Stimulated activated CD4-positive, alpha-beta T cell treated with anti-CD3 and anti-CD28 coated beads, TNF-alpha, amount 100 ng/mL, for 4 hours (primary cell): ENCODE data around the gene GPS1.
A peak's percentile ranks its signal among the peaks of the same experiment; 100 is the strongest.

ENCODE experiments used
- DNase-seq, 3 experiments: peaks; one replicate each; pipeline ENCODE4 v3.0.0-alpha.2; 2020; ENCODE audit warnings: low read depth in 3 of 3

GPS1 gene

GRCh38 chr17:82051776-82052637 lies at the start of gene GPS1, which contains the start of gene RFNG:
Gene GPS1 (plus strand): TSS chr17:82051898. CDS start chr17:82051932, 34 bp downstream.
Gene RFNG (minus strand): TSS chr17:82051811. CDS start chr17:82051766, 45 bp downstream.
- DNase-seq, result peak; percentile 66 to 77 (median 73)

- DNase-seq, result no peak
Observed at GRCh38 chr17:82003411-82004381, 48.0 kb upstream of the GPS1 start.

GRCh38 chr17:82004517-82005455 lies 46.9 kb upstream of the GPS1 start:
- no peak for DNase-seq

GRCh38 chr17:82005701-82006348 lies 45.9 kb upstream of the GPS1 start:
- DNase-seq, result no peak

- DNase-seq, result no peak
Observed at GRCh38 chr17:82006468-82007227, 45.0 kb upstream of the GPS1 start.

- DNase-seq, result no peak
Observed at GRCh38 chr17:82007228-82007494, 44.5 kb upstream of the GPS1 start.

GRCh38 chr17:82007495-82008257 lies 44.0 kb upstream of the GPS1 start:
- no peak for DNase-seq

GRCh38 chr17:82008258-82008940 lies 43.3 kb upstream of the GPS1 start:
- DNase-seq, result no peak

- DNase-seq, result no peak
Observed at GRCh38 chr17:82008941-82009405, 42.7 kb upstream of the GPS1 start.

- no peak for DNase-seq
Observed at GRCh38 chr17:82009413-82009812, 42.3 kb upstream of the GPS1 start.

GRCh38 chr17:82010575-82011525 lies 40.8 kb upstream of the GPS1 start:
- DNase-seq, result no peak

- DNase-seq, result no peak
Observed at GRCh38 chr17:82011617-82012187, 40.0 kb upstream of the GPS1 start.

GRCh38 chr17:82012261-82012639 lies 39.4 kb upstream of the GPS1 start:
- no peak for DNase-seq

- DNase-seq, result no peak
Observed at GRCh38 chr17:82012640-82013295, 38.9 kb upstream of the GPS1 start.

GRCh38 chr17:82013341-82013740 lies 38.4 kb upstream of the GPS1 start:
- DNase-seq, result no peak

GRCh38 chr17:82013772-82014321 lies 37.9 kb upstream of the GPS1 start:
- DNase-seq, result no peak
